Measurements from ENCODE around the gene TMEM255B. TPM values are rescaled to one million over a fixed set of nuclear protein-coding genes. Genes with fewer than 3 reads are reported as not detected.

The TMEM255B gene
- total RNA-seq, 4 donors from 2014 or later, result 0.26 to 3.8 (median 1.7) TPM

GRCh38 chr13:113855931-113856715 is 97.1 kb downstream of the TMEM255B start:
- no peak overlapping the region for H3K4me3 ChIP-seq
- H3K9me3 ChIP-seq, result no peaks in the 10 kb centered on the region
- H3K27me3 ChIP-seq, result no peaks in the 10 kb centered on the region
- peak overlapping the region; percentile 44 for H3K27ac ChIP-seq
- TF ChIP-seq CTCF (IDR thresholded peaks at IDR 0.05), result no peak
- TF ChIP-seq POLR2A (IDR thresholded peaks at IDR 0.05), result no peak
- TF ChIP-seq POLR2AphosphoS5 (IDR thresholded peaks at IDR 0.05), result no peak
- TF ChIP-seq EP300 (IDR thresholded peaks at IDR 0.05), result no peak
- peaks cover 74% of the 10 kb centered on the region for H3K4me1 ChIP-seq
- no peaks in the 10 kb centered on the region for H3K36me3 ChIP-seq
- WGBS, result 73% methylated on average over 18 of the region's 25 CpGs
- peak; percentile 52 to 78 for DNase-seq (ENCODE audit: low spot score in 2 of 2)

DNA sequence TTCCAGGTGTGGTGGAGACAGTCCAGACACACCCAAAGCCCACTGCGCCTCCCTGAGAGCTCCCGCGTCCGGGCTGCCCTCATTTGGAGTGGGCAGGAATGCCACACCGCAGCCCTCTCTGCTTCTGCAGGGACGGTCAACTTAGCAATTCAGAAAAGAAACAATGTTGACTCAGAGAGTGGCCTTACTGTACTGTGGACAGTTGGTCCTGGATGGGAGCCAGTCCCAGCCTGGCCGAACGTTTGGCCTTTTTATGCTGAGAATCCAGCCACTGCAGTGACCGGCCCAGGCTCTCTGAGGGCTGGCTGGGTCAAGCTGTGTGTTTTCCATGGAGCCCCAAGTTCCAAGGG is 97.7 kb downstream of the TMEM255B start:
- Histone ChIP-seq H3K27ac (peak overlapping the region; percentile 44), H3K27me3 (no peaks in the 10 kb centered on the region), H3K9me3 (no peaks in the 10 kb centered on the region), H3K4me3 (no peak overlapping the region), H3K36me3 (no peaks in the 10 kb centered on the region), H3K4me1 (peaks cover 80% of the 10 kb centered on the region)
- DNase-seq (ENCODE audit: low spot score in 2 of 2), result peak; percentile 61 to 72
- 72% methylated on average over 9 of the region's 9 CpGs for WGBS
- TF ChIP-seq EP300 (IDR thresholded peaks at IDR 0.05) (no peak), POLR2A (IDR thresholded peaks at IDR 0.05) (no peak), CTCF (IDR thresholded peaks at IDR 0.05) (no peak), POLR2AphosphoS5 (IDR thresholded peaks at IDR 0.05) (no peak)

- DNase-seq (ENCODE audit: low spot score in 2 of 2), result peak; percentile 49 to 74
- Histone ChIP-seq H3K4me3 (no peak overlapping the region), H3K4me1 (peaks cover 86% of the 10 kb centered on the region), H3K27ac (peak overlapping the region; percentile 22), H3K9me3 (no peaks in the 10 kb centered on the region), H3K27me3 (no peaks in the 10 kb centered on the region), H3K36me3 (no peaks in the 10 kb centered on the region)
- 66% methylated on average over 20 of the region's 20 CpGs for WGBS
- TF ChIP-seq EP300 (IDR thresholded peaks at IDR 0.05) (no peak), POLR2AphosphoS5 (IDR thresholded peaks at IDR 0.05) (no peak), POLR2A (IDR thresholded peaks at IDR 0.05) (no peak), CTCF (IDR thresholded peaks at IDR 0.05) (no peak)
Measured at GRCh38 chr13:113857531-113858195, 98.6 kb downstream of the TMEM255B start.

DNA sequence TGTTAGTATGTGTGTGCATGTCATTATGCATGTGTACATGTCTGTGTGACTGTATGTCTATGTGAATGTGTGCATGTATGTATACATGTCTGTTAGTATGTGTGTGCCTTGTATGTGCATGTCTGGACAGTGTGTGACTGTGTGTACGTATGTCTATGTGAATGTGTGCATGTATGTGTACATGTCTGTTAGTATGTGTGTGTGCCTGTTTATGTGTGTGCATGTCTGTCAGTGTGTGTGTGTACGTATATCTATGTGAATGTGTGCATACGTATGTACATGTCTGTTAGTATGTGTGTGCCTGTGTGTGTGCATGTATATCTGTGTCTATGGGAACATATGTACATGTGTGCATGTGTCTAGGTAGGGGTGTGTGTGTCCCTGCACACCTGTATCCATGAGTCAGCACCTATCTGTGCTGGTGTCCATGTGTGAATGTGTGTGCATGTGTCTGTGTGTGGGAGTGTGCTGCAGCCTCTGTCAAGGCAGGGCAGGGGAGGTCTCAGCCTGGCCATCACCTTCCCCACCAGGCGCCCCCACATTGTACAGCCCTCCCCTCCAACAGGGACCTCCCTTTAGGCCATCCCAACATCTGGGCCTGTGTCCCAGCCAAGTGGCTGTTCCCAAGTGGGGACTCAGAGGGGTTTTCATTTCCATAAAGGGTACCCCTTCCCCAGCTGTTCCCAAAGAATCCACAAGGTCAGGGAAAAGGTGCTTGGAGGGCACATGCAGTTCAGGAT is 100.5 kb downstream of the TMEM255B start:
- 94% methylated on average over 4 of the region's 4 CpGs for WGBS
- DNase-seq (ENCODE audit: low spot score in 2 of 2), result no peak
- no peak overlapping the region for H3K27ac ChIP-seq
- no peaks in the 10 kb centered on the region for H3K36me3 ChIP-seq
- TF ChIP-seq POLR2A (IDR thresholded peaks at IDR 0.05) (no peak), EP300 (IDR thresholded peaks at IDR 0.05) (no peak), CTCF (IDR thresholded peaks at IDR 0.05) (no peak), POLR2AphosphoS5 (IDR thresholded peaks at IDR 0.05) (no peak)
- no peaks in the 10 kb centered on the region for H3K9me3 ChIP-seq
- H3K4me3 ChIP-seq, result no peak overlapping the region
- H3K4me1 ChIP-seq, result peaks cover 77% of the 10 kb centered on the region
- H3K27me3 ChIP-seq, result no peaks in the 10 kb centered on the region
